IMR-90 (cell line): Measurements from ENCODE around the gene MARF1.

Experiments
- BHLHE40 ChIP-seq: fragments of 150-350 bp; IDR thresholded peaks from 2 replicates; pipeline ENCODE4 v1.6.1; 2016; ENCODE audit warnings: mild to moderate bottlenecking, low read depth, low read length
- CHD1 ChIP-seq: IDR thresholded peaks from 2 replicates; pipeline ENCODE4 v1.6.1; 2012; ENCODE audit warnings: low read depth, low read length, improper control_type of control experiment
- MXI1 ChIP-seq: IDR thresholded peaks from 2 replicates; pipeline ENCODE4 v1.6.1; 2012; ENCODE audit warnings: low read depth, mild to moderate bottlenecking, low read length, moderate library complexity, borderline replicate concordance
- POLR2A ChIP-seq: IDR thresholded peaks from 2 replicates; pipeline ENCODE4 v1.6.1; 2012; ENCODE audit warnings: mild to moderate bottlenecking, low read depth, low read length
- RCOR1 ChIP-seq: IDR thresholded peaks from 2 replicates; pipeline ENCODE4 v1.6.1; 2012; ENCODE audit warnings: mild to moderate bottlenecking, low read length, improper control_type of control experiment; ENCODE audit not compliant: insufficient replicate concordance
- RFX5 ChIP-seq: IDR thresholded peaks from 2 replicates; pipeline ENCODE4 v1.8.0; 2012; ENCODE audit warnings: low read depth, mild to moderate bottlenecking, low read length, moderate library complexity
- TF ChIP-seq, protein P1 (sequence below): conservative IDR thresholded peaks from 2 replicates; pipeline ENCODE4 v1.5.1; 2012; ENCODE audit warnings: mild to moderate bottlenecking, low read depth, low read length, improper control_type of control experiment

- TF ChIP-seq POLR2A (no peak), MXI1 (no peak), RCOR1 (no peak), CHD1 (no peak), RFX5 (no peak), BHLHE40 (no peak)
- TF ChIP-seq, protein P1, sequence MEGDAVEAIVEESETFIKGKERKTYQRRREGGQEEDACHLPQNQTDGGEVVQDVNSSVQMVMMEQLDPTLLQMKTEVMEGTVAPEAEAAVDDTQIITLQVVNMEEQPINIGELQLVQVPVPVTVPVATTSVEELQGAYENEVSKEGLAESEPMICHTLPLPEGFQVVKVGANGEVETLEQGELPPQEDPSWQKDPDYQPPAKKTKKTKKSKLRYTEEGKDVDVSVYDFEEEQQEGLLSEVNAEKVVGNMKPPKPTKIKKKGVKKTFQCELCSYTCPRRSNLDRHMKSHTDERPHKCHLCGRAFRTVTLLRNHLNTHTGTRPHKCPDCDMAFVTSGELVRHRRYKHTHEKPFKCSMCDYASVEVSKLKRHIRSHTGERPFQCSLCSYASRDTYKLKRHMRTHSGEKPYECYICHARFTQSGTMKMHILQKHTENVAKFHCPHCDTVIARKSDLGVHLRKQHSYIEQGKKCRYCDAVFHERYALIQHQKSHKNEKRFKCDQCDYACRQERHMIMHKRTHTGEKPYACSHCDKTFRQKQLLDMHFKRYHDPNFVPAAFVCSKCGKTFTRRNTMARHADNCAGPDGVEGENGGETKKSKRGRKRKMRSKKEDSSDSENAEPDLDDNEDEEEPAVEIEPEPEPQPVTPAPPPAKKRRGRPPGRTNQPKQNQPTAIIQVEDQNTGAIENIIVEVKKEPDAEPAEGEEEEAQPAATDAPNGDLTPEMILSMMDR: no peak
Observed at GRCh38 chr16:15674571-15674970, 31.6 kb upstream of the MARF1 start.
